HG03108 (cell line): ENCODE results near the gene CEP57L1.
"Not testable (repeated sequence)": the region's sequence is repeated elsewhere in the genome, so short reads cannot be mapped to it uniquely, and the experiment has no call there.

Source experiments
- ATAC-seq: cut with Tn5 transposase; IDR thresholded peaks from one replicate; pipeline ENCODE4 v1.9.1; 2021; ENCODE audit warnings: moderate library complexity; ENCODE audit not compliant: unreplicated experiment

Gene CEP57L1

DNA sequence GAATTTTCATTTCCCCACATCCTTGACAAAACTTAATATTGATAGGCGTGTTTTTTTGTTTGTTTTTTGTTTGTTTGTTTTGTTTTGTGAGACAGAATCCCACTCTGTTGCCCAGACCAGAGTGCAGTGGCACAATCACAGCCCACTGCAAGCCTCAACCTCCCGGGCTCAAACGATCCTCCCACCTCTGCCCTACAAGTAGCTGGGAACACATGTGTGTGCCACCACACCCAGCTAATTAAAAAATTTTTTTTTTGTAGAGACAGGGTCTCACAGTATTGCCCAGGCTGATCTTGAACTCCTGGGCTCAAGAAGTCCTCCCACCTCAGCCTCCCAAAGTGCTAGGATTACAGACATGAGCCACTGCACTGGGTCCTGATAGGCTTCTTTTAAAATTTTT lies 9.2 kb downstream of the CEP57L1 start:
- ATAC-seq, result no peak

- no peak for ATAC-seq
Observed at GRCh38 chr6:109105681-109106080, 10.4 kb downstream of the CEP57L1 start.

- not testable (repeated sequence) for ATAC-seq
Observed at GRCh38 chr6:109109663-109110062, 14.4 kb downstream of the CEP57L1 start.

- not testable (repeated sequence) for ATAC-seq
Observed at GRCh38 chr6:109112663-109113062, 17.4 kb downstream of the CEP57L1 start.

DNA sequence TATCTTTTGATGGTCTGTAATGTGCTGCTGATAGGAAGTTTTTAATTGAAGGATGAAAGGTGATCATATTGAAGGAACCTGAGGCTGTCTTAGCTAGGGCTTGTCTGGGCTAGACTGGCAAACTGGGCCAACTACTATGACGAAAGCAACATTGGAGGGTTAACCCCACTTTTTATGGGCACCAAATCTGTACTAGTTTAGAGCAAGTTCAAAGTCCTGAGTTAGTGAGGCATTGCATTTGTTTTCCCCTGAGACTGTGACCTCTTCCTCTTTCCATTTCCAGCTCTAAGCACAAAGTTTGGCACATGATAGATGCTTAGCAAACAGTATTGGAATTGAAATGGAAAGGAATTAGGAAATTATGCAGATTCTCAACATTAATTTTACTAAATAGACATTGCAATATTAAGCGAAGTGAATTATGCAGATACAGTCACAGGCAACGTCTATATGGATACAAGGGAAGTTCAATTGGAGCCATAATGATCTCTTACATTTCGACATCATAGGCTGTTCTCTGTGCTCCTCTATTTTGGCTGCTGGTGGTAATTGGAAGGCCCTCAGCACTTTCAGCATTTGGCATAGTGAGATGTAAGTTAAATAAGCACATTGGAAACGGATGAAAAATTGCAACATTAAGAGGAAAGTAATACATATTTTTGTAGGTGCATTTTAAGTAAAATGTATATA lies 22.2 kb downstream of the CEP57L1 start:
- ATAC-seq, result peak; percentile 91

DNA sequence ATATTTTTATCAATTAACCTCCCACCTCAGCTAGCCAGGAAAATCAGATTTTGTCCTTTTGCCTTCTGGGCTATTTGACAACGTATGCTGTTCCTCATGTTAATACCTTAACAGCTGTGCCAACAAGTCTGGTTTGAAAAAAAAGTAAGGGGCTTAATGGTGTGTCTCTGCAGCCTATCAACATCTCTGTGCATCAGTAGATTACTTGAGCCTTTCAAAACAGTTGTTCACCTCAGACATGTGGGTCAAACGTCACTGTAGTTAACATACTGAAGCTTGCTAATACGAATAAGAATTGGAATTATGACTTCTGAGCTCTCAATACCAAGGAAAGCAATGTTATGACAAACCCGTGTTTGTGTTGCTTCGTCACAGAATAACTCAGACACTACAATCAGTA lies 23.0 kb downstream of the CEP57L1 start:
- no peak for ATAC-seq

- ATAC-seq, result no peak
Observed at GRCh38 chr6:109118871-109119354, 23.6 kb downstream of the CEP57L1 start.

- ATAC-seq, result no peak
Observed at GRCh38 chr6:109121411-109121810, 26.1 kb downstream of the CEP57L1 start.

DNA sequence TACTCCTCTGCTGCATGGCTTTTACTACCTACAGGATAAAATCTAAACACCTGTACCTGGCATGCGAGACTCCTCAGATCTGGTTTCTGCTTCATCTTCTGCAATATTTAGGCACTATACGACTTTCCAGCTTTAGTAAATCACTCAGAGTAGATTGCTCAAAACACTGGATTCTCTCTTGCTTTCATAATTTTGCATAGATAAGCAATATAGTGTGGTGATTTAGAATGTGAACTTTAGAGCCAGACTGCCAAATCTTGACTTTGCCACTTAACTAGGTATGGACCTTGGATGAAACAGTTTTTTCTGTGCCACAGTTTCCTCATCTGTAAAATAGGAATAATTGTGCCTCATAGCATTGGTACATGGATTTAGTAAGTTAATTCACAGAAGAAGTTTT lies 28.9 kb downstream of the CEP57L1 start:
- no peak for ATAC-seq

DNA sequence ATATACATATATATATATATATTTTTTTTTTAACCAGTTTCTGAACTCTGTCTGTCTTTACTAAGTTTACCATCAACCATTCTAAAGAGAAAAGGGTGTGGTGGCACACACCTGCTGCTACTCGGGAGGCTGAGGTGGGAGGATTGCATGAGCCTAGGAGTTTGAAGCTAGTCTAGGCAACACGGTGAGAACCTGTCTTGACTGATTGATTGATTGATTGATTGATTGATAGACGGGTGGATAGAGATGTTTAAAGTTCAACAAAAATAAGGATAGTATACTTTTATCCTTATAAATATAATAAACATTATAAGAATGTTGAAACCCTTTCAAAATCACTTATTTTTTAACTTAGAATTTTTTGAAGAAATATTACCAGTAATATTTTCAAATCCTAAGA lies 30.2 kb downstream of the CEP57L1 start:
- ATAC-seq, result no peak

DNA sequence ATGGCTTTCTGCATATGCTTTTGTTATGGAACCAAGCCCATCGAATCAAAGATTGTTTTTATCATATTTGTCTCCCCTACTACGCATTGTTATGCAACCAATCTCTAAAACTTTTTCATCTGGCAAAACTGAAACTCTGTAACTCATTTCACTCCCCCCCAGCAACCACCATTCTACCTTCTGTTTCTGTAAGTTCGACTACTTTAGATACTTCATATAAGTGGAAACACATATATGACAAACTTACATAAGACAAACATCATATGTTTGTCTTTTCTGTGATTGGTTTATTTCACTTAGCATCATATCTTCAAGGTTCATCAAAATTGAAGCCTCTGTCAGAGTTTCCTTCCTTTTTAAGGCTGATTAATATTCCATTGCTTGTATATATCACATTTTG lies 34.8 kb downstream of the CEP57L1 start:
- ATAC-seq, result no peak

DNA sequence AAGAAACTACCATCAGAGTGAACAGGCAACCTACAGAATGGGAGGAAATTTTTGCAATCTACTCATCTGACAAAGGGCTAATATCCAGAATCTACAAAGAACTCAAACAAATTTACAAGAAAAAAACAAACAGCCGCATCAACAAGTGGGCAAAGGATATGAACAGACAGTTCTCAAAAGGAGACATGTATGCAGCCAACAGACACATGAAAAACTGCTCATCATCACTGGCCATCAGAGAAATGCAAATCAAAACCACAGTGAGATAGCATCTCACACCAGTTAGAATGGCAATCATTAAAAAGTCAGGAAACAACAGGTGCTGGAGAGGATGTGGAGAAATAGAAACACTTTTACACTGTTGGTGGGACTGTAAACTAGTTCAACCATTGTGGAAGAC lies 40.3 kb downstream of the CEP57L1 start:
- not testable (repeated sequence) for ATAC-seq

DNA sequence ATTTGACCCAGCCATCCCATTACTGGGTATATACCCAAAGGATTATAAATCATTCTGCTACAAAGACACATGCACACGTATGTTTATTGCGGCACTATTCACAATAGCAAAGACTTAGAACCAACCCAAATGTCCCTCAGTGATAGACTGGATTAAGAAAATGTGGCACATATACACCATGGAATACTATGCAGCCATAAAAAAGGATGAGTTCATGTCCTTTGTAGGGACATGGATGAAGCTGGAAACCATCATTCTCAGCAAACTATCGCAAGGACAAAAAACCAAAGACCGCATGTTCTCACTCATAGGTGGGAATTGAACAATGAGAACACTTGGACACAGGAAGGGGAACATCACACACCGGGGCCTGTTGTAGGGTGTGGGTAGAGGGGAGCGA lies 40.7 kb downstream of the CEP57L1 start:
- ATAC-seq, result not testable (repeated sequence)

DNA sequence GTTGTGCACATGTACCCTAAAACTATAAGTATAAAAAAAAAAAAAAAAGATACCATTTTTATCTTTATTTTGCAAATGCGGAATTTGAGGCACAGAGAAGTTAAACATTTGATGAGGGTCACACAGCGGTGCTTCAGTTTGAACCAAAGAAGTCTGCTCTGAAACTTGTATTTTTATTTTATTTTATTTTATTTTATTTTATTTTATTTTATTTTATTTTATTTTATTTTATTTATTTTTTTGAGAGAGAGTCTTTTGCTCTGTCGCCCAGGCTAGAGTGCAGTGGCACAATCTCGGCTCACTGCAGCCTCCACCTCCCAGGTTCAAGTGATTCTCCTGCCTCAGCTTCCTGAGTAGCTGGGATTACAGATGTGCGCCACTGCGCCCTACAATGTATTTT lies 41.2 kb downstream of the CEP57L1 start:
- not testable (repeated sequence) for ATAC-seq

DNA sequence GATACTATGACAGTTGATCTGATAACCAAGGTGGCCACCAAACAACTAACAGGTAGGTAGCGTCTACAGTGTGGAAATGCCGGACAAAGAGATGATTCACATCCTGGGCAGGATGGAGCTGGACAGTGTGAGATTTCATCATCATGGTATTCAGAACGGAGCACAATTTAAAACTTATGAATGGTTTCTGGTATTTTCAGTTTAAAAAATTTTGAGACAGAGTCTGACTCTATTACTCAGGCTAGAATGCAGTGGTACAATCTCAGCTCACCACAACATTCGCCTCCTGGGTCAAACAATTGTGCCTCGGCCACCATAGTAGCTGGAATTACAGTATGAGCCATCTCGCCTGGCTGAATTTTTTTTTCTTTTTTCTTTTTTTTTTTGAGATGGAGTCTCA lies 43.8 kb downstream of the CEP57L1 start:
- ATAC-seq, result no peak

- ATAC-seq, result not testable (repeated sequence)
Observed at GRCh38 chr6:109142067-109142466, 46.8 kb downstream of the CEP57L1 start.

DNA sequence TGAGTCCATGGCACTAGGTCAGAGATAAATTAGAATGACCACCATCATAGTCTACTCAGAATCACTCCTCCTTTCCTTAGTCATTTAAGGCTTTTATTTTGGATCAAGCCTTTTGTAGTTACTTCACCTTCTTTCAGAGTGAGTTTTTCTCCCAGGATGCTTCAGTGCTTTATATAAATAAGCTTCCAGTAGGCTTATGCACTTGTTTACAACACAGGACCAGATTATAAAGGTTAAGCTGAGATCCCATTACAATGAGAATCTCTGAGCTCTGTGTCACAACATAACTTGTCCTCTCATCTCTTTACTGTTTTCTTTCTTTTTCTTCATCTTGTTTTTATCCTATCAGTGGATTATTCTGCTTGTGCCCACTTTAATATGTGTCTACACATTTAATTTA lies 47.9 kb downstream of the CEP57L1 start:
- ATAC-seq, result no peak

DNA sequence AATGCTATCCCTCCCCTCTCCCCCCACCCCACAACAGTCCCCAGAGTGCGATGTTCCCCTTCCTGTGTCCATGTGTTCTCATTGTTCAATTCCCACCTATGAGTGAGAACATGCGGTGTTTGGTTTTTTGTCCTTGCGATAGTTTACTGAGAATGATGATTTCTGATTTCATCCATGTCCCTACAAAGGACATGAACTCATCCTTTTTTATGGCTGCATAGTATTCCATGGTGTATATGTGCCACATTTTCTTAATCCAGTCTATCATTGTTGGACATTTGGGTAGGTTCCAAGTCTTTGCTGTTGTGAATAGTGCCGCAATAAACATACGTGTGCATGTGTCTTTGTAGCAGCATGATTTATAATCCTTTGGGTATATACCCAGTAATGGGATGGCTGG lies 52.9 kb downstream of the CEP57L1 start:
- ATAC-seq, result not testable (repeated sequence)

GRCh38 chr6:109148716-109149115 lies 53.4 kb downstream of the CEP57L1 start:
- ATAC-seq, result not testable (repeated sequence)

GRCh38 chr6:109153752-109154151 lies 58.4 kb downstream of the CEP57L1 start:
- no peak for ATAC-seq

DNA sequence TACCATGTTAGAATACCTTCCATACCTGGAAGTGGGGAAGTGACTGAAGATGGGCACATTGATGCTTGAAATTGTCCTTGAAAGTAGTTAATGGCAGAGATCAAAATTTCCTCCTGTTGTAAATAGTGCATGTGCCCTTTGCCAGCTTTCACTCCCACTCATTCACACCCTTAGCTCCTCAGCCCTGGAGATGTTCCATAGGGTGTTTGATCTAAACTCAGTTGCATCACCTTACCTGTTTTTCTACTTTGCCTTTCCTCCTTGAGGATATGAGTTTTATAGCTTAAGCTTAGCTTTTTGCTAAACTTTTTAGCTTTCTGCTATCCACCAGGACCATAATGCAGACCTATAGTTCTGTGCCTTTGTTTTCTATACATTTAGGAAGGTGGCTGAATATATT lies 69.0 kb downstream of the CEP57L1 start:
- no peak for ATAC-seq

DNA sequence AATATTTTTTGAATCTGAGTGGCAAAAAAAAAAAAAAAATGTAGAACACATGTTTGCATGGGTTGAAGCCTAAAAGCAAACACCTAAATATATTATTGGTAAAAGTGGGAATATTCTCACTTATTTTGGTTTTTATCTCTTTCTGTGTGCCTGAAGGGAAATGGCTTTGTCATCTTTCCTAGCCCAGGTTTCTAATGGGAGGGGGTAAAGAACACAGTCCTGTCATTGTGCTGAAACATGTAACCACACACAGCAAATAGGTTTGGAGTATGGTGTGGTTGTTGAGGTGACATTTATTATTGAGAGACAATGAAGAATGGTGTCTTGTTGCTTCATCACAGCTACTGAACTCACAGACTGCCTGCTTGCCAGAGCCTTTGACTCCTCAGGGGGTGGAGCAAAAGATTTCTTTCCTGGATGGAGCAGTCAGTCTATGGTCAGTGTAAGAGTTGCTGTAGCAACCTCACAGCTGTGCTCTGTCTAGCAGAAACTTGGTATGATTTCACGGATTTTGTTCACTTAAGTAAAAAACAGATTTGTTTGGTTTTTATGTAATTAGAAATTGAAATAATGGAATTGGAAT lies 70.2 kb downstream of the CEP57L1 start:
- ATAC-seq, result no peak

DNA sequence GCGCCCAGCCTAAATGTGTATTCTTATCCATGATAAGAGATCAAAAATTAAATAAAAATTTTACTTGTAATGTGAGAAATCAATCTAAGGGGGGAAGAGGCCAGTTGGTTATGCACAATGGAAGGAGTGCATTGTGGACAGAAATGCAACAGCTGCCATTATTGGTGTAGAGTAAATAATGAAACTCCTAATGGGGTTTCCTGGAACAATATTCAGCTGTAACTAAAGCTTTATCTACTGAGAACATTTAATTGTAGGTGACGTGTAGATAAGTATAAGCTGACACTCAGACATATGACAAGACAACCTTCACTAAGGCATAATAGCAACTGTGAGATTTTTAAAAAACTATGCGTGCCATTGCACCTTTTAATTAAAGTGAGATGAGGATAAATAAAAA lies 71.4 kb downstream of the CEP57L1 start:
- no peak for ATAC-seq
